Spleen (tissue), 11 donors: ENCODE data around the gene NONO. TPM values are rescaled to one million over a fixed set of nuclear protein-coding genes. Genes with fewer than 3 reads are reported as not detected.
"Not testable (repeated sequence)": the region's sequence is repeated elsewhere in the genome, so short reads cannot be mapped to it uniquely, and the experiment has no call there.

Experiments used
- DNase-seq: peaks from one replicate; pipeline ENCODE4 v3.0.0-alpha.2; 2020
- H3K27ac ChIP-seq, 8 donors: fragments of 200-600 bp; sonication (generic) in 7 of 8; 1 replicate in 4 of 8; 2 replicates in 4 of 8; pipeline versions ENCODE4 v1.5.0 to v1.8.0; 2016 to 2021; ENCODE audit warnings: inconsistent platforms in 4 of 8, mild to moderate bottlenecking in 4 of 8, moderate library complexity in 1 of 8
- H3K27me3 ChIP-seq, 7 donors: fragments of 200-600 bp; sonication (generic) in 6 of 7; replicated peaks in 1 of 7; 1 replicate in 4 of 7; 2 replicates in 3 of 7; pipeline versions ENCODE4 v1.5.0 to v1.8.0; 2016 to 2021; ENCODE audit warnings: inconsistent platforms in 3 of 7, mild to moderate bottlenecking in 1 of 7
- H3K36me3 ChIP-seq, 6 donors: fragments of 200-600 bp; sonication (generic) in 5 of 6; 1 replicate in 4 of 6; 2 replicates in 2 of 6; pipeline versions ENCODE4 v1.5.0 to v1.8.0; 2016 to 2021; ENCODE audit warnings: inconsistent platforms in 2 of 6
- H3K4me1 ChIP-seq, 6 donors: fragments of 200-600 bp; sonication (generic) in 5 of 6; 1 replicate in 3 of 6; 2 replicates in 3 of 6; pipeline versions ENCODE4 v1.5.0 to v1.8.0; 2016 to 2021; ENCODE audit warnings: inconsistent platforms in 3 of 6
- H3K4me3 ChIP-seq, 8 donors: fragments of 200-600 bp; sonication (generic) in 7 of 8; 1 replicate in 4 of 8; 2 replicates in 4 of 8; pipeline versions ENCODE4 v1.5.0 to v1.8.0; 2016 to 2021; ENCODE audit warnings: inconsistent platforms in 4 of 8, mild to moderate bottlenecking in 4 of 8, moderate library complexity in 2 of 8
- H3K9me3 ChIP-seq, 8 donors: fragments of 200-600 bp; sonication (generic) in 7 of 8; 1 replicate in 4 of 8; 2 replicates in 4 of 8; pipeline versions ENCODE4 v1.5.0 to v1.8.0; 2016 to 2021; ENCODE audit warnings: inconsistent platforms in 4 of 8
- POLR2A ChIP-seq, 3 donors: fragments of 450-650 bp; IDR thresholded peaks; one replicate each; pipeline ENCODE4 v1.5.1; 2017; ENCODE audit warnings: antibody characterized with exemption in 3 of 3, mild to moderate bottlenecking in 1 of 3
- POLR2AphosphoS5 ChIP-seq, 3 donors: sonication (generic); formaldehyde crosslinking; IDR thresholded peaks; one replicate each; pipeline ENCODE4 v1.5.1; 2017; ENCODE audit warnings: antibody characterized with exemption in 3 of 3
- WGBS, 5 donors: extraction: QIAGEN DNeasy Blood & Tissue Kit in 3 of 5; methylation state at CpG; one replicate each; pipeline versions ENCODE4 v1.1.5 to v1.1.7; 2013 to 2018; 5-methylcytosine and 5-hydroxymethylcytosine counted together
- intact Hi-C: fragments of 100-400 bp; cut with DNase I; formaldehyde crosslinking; loops from one replicate; pipeline ENCODE4 v1.15.0; 2023; ENCODE audit warnings: low total_unique reads
- polyA plus RNA-seq, 3 donors: library from polyadenylated mRNA; stranded (reverse); fragments of 200-250 nt; gene quantifications; one replicate each; pipeline ENCODE4 v1.2.1, GENCODE V29; 2013
- total RNA-seq, 7 donors: library from RNA; depleted of rRNA in 3 of 7; stranded (reverse); fragments of >200 nt in 3 of 7; fragmentation: NEBNext Ultra II Directional in 4 of 7; extraction: Animal tissue kit (Norgen Biotek cat#: 25700) in 4 of 7; gene quantifications; one replicate each; pipeline versions ENCODE4 v1.1.0 to v1.2.1, GENCODE V29; 2016 to 2021
- TF ChIP-seq, protein P1 (sequence below), 11 experiments: fragments of 200-600 bp in 7 of 11; fragments of 450-650 bp in 4 of 11; sonication (generic) in 4 of 11; IDR thresholded peaks in 8 of 11; conservative IDR thresholded peaks in 3 of 11; 1 replicate in 7 of 11; 2 replicates in 4 of 11; pipeline versions ENCODE4 v1.4.0 to v1.8.0; 2016 to 2021; ENCODE audit warnings: antibody characterized with exemption in 11 of 11, inconsistent platforms in 4 of 11, mild to moderate bottlenecking in 1 of 11
- donor health status: healthy with polysubstance abuse.
- donor health status: DM: no; HTN: no; CAD: no; lungs with moderate emphysema.
- donor health status: DM: no; HTN: no; CAD: no.
- donor health status: Bipolar disorder and iron deficiency.
- donor health status: healthy.
- donor health status: DM: no; HTN: no; CAD: no.
- donor health status: DM: yes; HTN: yes; CAD: no.

The NONO gene
- total and polyA plus RNA-seq, 10 donors, result 101 to 249 (median 229) TPM

- intact Hi-C loops, result no loop called here
- no peak for DNase-seq
- TF ChIP-seq, protein P1, sequence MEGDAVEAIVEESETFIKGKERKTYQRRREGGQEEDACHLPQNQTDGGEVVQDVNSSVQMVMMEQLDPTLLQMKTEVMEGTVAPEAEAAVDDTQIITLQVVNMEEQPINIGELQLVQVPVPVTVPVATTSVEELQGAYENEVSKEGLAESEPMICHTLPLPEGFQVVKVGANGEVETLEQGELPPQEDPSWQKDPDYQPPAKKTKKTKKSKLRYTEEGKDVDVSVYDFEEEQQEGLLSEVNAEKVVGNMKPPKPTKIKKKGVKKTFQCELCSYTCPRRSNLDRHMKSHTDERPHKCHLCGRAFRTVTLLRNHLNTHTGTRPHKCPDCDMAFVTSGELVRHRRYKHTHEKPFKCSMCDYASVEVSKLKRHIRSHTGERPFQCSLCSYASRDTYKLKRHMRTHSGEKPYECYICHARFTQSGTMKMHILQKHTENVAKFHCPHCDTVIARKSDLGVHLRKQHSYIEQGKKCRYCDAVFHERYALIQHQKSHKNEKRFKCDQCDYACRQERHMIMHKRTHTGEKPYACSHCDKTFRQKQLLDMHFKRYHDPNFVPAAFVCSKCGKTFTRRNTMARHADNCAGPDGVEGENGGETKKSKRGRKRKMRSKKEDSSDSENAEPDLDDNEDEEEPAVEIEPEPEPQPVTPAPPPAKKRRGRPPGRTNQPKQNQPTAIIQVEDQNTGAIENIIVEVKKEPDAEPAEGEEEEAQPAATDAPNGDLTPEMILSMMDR (IDR thresholded peaks at IDR 0.05 in 8 of 11, conservative IDR thresholded peaks at IDR 0.05 in 3 of 11), result no peak
- TF ChIP-seq POLR2A (IDR thresholded peaks at IDR 0.05) (no peak), POLR2AphosphoS5 (IDR thresholded peaks at IDR 0.05) (no peak)
- Histone ChIP-seq H3K27ac (no peak overlapping the region), H3K4me3 (no peak overlapping the region), H3K27me3 (no peaks in the 10 kb centered on the region), H3K36me3 (no peaks in the 10 kb centered on the region), H3K4me1 (no peaks in the 10 kb centered on the region), H3K9me3 (peaks cover 0 to 18% (median 0%) of the 10 kb centered on the region in 8 donors)
- 84 to 95% (median 90%) methylated on average over 9 to 19 of the region's 19 CpGs for WGBS, 5 donors
These were observed 13.5 kb upstream of the NONO start for GRCh38 chrX:71269801-71270395.

- intact Hi-C loops, H3K4me1 ChIP-seq, H3K27ac ChIP-seq, DNase-seq, H3K36me3 ChIP-seq, H3K27me3 ChIP-seq, H3K4me3 ChIP-seq: not testable (repeated sequence)
- peaks cover 0 to 18% (median 0%) of the 10 kb centered on the region in 8 donors for H3K9me3 ChIP-seq
- WGBS, 5 donors, result 85 to 96% (median 86%) methylated on average over 2 of the region's 2 CpGs
These were observed 11.1 kb upstream of the NONO start for GRCh38 chrX:71272313-71272712.

GRCh38 chrX:71281300-71281699 lies 2.1 kb upstream of the NONO start:
- H3K4me1 ChIP-seq, result peaks cover 0 to 26% (median 18%) of the 10 kb centered on the region in 6 donors
- H3K9me3 ChIP-seq, intact Hi-C loops, H3K36me3 ChIP-seq, H3K27ac ChIP-seq, H3K4me3 ChIP-seq, H3K27me3 ChIP-seq, DNase-seq: not testable (repeated sequence)
- WGBS, 5 donors, result 93 to 97% (median 96%) methylated on average over 10 to 11 of the region's 11 CpGs

GRCh38 chrX:71282514-71283402 lies 677 bp upstream of the NONO start:
- peaks cover 0 to 41% (median 29%) of the 10 kb centered on the region in 6 donors for H3K4me1 ChIP-seq
- no peak for TF ChIP-seq POLR2A (IDR thresholded peaks at IDR 0.05)
- TF ChIP-seq POLR2AphosphoS5 (IDR thresholded peaks at IDR 0.05), result no peak
- TF ChIP-seq, protein P1 (IDR thresholded peaks at IDR 0.05 in 8 of 11, conservative IDR thresholded peaks at IDR 0.05 in 3 of 11), result no peak
- peak overlapping the region in 7 of 8 donors; percentile 22 to 76 (median 54) for H3K4me3 ChIP-seq
- no peaks in the 10 kb centered on the region for H3K9me3 ChIP-seq
- H3K27ac ChIP-seq, result peak overlapping the region; percentile 75 to 97 (median 93)
- DNase-seq, result no peak
- H3K36me3 ChIP-seq, result peaks cover 0 to 6% (median 0%) of the 10 kb centered on the region in 6 donors
- H3K27me3 ChIP-seq, result no peaks in the 10 kb centered on the region
- WGBS, 5 donors, result 23 to 49% (median 31%) methylated on average over 15 to 16 of the region's 16 CpGs
- intact Hi-C loops, result no loop called here

DNA sequence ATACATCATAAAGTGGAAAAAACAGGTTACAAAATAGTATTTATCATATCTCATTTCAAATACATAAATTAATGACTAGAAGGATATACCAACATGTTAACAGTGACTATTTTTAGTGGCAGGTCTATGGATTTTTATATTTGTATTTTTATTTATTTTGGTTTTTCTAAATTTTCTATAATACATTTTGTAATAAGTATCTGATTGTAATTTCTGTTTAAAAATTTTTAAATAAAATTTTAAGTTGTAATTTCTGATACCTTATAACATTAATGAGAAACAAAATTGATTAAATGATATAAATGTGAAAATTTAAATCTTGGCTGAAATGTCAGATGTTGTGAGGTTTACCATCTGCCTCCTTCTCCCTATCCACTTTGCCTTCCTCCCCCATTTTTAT lies 2.5 kb downstream of the NONO start:
- peaks cover 6 to 60% (median 34%) of the 10 kb centered on the region in 6 donors for H3K4me1 ChIP-seq
- H3K36me3 ChIP-seq, result peaks cover 0 to 19% (median 4%) of the 10 kb centered on the region in 6 donors
- TF ChIP-seq POLR2AphosphoS5 (IDR thresholded peaks at IDR 0.05) (no peak), POLR2A (IDR thresholded peaks at IDR 0.05) (no peak)
- TF ChIP-seq, protein P1 (IDR thresholded peaks at IDR 0.05 in 8 of 11, conservative IDR thresholded peaks at IDR 0.05 in 3 of 11), result no peak
- peak overlapping the region in 3 of 8 donors; percentile 49 to 76 (median 62) for H3K4me3 ChIP-seq
- H3K27me3 ChIP-seq, result no peaks in the 10 kb centered on the region
- no peak overlapping the region for H3K27ac ChIP-seq
- no peak for DNase-seq
- H3K9me3 ChIP-seq, result no peaks in the 10 kb centered on the region
- intact Hi-C loops, result no loop called here
